ENCODE measurements around the gene EEFSEC. TPM values are rescaled to one million over a fixed set of nuclear protein-coding genes. Genes with fewer than 3 reads are reported as not detected.

Gene EEFSEC
- total and polyA plus RNA-seq, 11 donors, result 17.5 to 48.0 (median 22.5) TPM

DNA sequence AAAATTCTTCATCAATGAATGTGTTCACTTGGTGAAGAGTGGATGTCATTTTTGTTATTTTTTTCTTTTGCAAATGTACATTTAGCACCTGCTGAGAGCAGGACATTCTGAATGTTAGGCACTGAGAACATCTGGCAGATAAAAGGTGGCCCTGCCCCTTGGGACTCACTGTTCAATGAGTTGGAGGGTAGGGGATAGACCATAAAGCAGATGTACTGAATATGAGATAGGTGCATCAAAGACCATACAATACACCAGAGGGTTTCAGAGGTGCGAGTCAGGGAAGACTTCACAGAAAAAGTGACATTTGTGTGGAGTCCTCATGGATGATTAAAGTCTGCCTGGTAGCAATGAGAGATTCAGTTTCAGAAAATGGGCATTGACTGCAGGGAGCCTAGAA, 34.2 kb downstream of the EEFSEC start:
- Histone ChIP-seq H3K9me3 (no peaks in the 10 kb centered on the region), H3K27me3 (no peaks in the 10 kb centered on the region), H3K4me3 (no peak overlapping the region), H3K36me3 (no peaks in the 10 kb centered on the region), H3K27ac (no peak overlapping the region), H3K4me1 (peaks cover 0 to 10% (median 0%) of the 10 kb centered on the region in 12 donors)
- 91 to 97% (median 95%) methylated on average over 1 of the region's 1 CpG for WGBS, 4 donors
- DNase-seq, result no peak
- no peak for ATAC-seq
- TF ChIP-seq, protein P1, sequence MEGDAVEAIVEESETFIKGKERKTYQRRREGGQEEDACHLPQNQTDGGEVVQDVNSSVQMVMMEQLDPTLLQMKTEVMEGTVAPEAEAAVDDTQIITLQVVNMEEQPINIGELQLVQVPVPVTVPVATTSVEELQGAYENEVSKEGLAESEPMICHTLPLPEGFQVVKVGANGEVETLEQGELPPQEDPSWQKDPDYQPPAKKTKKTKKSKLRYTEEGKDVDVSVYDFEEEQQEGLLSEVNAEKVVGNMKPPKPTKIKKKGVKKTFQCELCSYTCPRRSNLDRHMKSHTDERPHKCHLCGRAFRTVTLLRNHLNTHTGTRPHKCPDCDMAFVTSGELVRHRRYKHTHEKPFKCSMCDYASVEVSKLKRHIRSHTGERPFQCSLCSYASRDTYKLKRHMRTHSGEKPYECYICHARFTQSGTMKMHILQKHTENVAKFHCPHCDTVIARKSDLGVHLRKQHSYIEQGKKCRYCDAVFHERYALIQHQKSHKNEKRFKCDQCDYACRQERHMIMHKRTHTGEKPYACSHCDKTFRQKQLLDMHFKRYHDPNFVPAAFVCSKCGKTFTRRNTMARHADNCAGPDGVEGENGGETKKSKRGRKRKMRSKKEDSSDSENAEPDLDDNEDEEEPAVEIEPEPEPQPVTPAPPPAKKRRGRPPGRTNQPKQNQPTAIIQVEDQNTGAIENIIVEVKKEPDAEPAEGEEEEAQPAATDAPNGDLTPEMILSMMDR (IDR thresholded peaks at IDR 0.05), result no peak
- no peak for TF ChIP-seq POLR2A (IDR thresholded peaks at IDR 0.05)
- intact Hi-C loops (cut with DNase I), result no loop called here

DNA sequence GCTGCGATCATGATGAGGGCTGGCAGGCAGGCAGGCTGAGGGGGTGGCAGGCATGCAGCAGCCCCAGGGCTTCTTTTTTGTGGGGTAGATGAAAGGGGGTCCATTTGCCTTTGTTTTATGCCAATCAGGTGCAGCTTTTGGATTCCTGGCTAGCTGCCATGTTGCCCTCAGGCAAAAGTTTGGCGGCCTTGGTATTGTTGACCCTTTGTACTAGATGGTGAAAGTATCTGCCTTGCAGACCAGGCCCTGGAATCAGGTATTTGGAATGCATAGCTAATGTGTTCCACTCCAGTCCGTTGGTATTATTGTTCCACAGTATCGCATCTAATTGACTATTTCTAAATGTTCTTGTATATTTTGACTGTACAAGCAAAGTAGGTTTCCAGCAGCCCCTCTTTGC, 35.0 kb downstream of the EEFSEC start:
- no peak overlapping the region for H3K4me3 ChIP-seq
- H3K27me3 ChIP-seq, result no peaks in the 10 kb centered on the region
- TF ChIP-seq, protein P1 (IDR thresholded peaks at IDR 0.05), result no peak
- TF ChIP-seq POLR2A (IDR thresholded peaks at IDR 0.05), result no peak
- 84 to 92% (median 90%) methylated on average over 4 of the region's 4 CpGs for WGBS, 4 donors
- intact Hi-C loops (cut with DNase I), result no loop called here
- no peaks in the 10 kb centered on the region for H3K9me3 ChIP-seq
- DNase-seq (no peak), ATAC-seq (no peak)
- peaks cover 0 to 12% (median 0%) of the 10 kb centered on the region in 12 donors for H3K4me1 ChIP-seq
- H3K36me3 ChIP-seq, result no peaks in the 10 kb centered on the region
- no peak overlapping the region for H3K27ac ChIP-seq

GRCh38 chr3:128188956-128189355, 35.7 kb downstream of the EEFSEC start:
- H3K27ac ChIP-seq, result no peak overlapping the region
- ATAC-seq (no peak), DNase-seq (no peak)
- H3K27me3 ChIP-seq, result no peaks in the 10 kb centered on the region
- no peaks in the 10 kb centered on the region for H3K36me3 ChIP-seq
- intact Hi-C loops (cut with DNase I), result no loop called here
- no peaks in the 10 kb centered on the region for H3K9me3 ChIP-seq
- WGBS, 4 donors, result 89 to 91% (median 91%) methylated on average over 3 to 4 of the region's 4 CpGs
- peaks cover 0 to 19% (median 4%) of the 10 kb centered on the region in 12 donors for H3K4me1 ChIP-seq
- no peak overlapping the region for H3K4me3 ChIP-seq
- no peak for TF ChIP-seq POLR2A (IDR thresholded peaks at IDR 0.05)
- TF ChIP-seq, protein P1 (IDR thresholded peaks at IDR 0.05), result no peak

- ATAC-seq, result no peak
- WGBS, 4 donors, result 42 to 96% (median 77%) methylated on average over 1 of the region's 1 CpG
- intact Hi-C loops (cut with DNase I), result no loop called here
Measured at GRCh38 chr3:128190501-128190900, 37.2 kb downstream of the EEFSEC start.

More at GRCh38 chr3:128190501-128190900, 37.2 kb downstream of the EEFSEC start:
- Histone ChIP-seq H3K27ac (no peak overlapping the region), H3K36me3 (no peaks in the 10 kb centered on the region), H3K4me1 (peaks cover 0 to 34% (median 16%) of the 10 kb centered on the region in 12 donors), H3K9me3 (no peaks in the 10 kb centered on the region), H3K27me3 (no peaks in the 10 kb centered on the region), H3K4me3 (no peak overlapping the region)
- TF ChIP-seq POLR2A (IDR thresholded peaks at IDR 0.05), result no peak
- TF ChIP-seq, protein P1 (IDR thresholded peaks at IDR 0.05), result no peak
- no peak for DNase-seq
